ENCODE results near the gene SNX20.

DNA sequence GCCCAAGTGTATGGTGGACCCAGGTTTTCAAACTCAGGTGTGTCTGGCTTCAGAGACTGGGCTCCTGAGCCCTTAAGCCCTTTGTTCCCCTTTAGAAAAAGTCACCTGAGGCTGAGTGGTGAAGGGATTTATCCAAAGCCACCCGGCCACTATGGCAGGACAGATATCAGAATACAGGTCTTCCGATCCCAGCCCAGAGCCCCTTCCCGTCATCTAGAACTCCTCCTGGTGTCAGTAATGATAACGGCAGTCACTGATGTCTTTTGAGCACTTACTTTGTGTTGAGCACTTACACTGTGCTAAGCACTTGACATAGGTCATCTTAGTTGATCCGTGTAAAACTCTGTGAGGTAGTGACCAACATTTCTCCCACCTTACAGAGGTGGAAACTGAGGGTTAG is 28.9 kb upstream of the SNX20 start:
- TF ChIP-seq, protein P1, sequence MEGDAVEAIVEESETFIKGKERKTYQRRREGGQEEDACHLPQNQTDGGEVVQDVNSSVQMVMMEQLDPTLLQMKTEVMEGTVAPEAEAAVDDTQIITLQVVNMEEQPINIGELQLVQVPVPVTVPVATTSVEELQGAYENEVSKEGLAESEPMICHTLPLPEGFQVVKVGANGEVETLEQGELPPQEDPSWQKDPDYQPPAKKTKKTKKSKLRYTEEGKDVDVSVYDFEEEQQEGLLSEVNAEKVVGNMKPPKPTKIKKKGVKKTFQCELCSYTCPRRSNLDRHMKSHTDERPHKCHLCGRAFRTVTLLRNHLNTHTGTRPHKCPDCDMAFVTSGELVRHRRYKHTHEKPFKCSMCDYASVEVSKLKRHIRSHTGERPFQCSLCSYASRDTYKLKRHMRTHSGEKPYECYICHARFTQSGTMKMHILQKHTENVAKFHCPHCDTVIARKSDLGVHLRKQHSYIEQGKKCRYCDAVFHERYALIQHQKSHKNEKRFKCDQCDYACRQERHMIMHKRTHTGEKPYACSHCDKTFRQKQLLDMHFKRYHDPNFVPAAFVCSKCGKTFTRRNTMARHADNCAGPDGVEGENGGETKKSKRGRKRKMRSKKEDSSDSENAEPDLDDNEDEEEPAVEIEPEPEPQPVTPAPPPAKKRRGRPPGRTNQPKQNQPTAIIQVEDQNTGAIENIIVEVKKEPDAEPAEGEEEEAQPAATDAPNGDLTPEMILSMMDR (IDR thresholded peaks at IDR 0.05) = no peak
- TF ChIP-seq POLR2AphosphoS5 (IDR thresholded peaks at IDR 0.05) (no peak), POLR2A (IDR thresholded peaks at IDR 0.05) (no peak), EP300 (IDR thresholded peaks at IDR 0.05; ENCODE audit: low read depth) (no peak)

Data from transverse colon (tissue), 4 donors.